DMS79 treated with DMSO at 0.1 percent for 48 hours (cell line): ENCODE measurements around the gene FOXF2.

Experiments used
- DNase-seq: peaks from one replicate; lab custom pipeline; 2025; lab: John Stamatoyannopoulos, UW

FOXF2 gene

DNA sequence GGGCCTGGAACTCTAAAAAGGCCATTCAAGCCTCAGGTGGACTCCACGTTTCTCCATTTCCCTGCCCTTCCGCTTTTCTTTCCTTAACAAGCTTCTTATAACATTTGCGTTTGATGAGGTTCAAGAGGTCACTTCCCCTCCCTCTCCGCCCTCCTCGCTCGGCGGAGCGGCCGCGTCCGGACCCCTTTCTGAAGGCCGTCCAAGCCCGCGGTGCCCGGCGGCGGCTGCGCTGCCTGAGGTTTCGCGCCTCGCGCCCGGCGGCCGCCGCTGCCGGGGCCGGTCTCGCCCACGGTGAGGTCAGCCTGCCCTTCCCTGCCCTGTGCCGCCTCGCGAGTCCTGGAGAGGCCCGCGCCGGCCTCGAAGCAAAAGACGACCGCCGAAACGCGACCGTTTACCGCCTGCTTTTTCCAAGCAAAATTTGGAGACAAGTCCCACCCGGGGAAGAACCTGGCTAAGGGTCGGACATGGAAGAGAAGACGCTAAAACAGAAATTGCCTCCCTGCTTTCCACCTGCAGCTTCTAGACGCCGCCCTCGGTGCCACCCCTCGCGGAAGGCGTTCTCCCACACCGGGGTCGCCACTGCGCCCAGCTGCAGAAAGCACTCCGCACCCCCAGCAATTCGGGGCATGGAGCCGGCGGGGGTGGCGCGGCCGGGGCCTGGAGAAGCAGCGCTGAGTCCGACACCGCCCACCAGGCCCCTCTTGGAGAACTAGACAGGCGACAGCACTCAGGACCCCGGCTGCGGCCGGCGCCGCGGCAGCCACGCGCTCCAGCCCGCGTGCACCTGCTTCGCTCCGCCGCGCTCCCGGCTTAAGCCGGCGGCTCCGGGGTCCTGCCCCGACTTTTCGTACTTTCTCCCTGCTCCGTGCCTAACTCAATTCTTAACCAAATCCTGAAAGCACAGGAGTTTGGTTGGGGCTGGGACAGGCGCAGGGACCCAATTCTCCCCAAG lies 11.0 kb upstream of the FOXF2 start:
- DNase-seq: no peak

DNA sequence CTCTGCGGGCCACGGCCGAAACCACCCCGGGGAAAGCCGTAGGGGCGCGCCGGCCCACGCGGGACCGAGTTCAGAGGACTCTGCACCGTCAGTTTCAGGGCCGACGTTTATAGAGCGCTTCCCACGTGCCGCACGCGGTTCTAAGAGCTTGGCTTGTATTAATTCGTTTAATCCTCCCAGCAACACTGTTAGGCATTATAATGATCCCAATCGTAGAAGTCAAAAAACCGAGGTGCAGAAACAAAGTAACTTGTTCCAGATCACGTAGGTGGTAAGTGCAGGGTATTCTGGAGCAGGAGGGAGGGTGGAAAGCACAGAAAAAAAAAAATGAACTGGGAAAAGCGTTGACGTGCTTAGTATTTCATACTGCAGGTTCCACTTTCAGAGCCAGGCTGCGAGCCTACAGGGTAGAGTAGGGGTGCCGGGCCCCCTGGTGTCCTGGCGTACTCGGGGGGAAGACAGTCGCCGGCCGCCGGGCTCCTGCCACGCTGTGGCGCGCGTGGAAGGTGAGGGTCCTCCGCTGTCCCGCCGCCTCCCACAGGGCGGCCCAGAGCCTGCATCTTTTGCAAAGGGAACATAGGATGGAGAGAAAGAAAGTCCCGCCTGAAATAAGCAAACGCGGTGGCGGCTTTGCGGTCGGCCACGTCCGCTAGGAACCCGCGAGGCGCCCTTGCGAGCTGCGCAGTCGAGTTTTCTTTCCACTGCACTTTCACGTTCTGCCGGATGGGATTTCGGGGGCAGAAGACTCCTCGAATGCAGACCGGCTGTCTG lies 10.2 kb upstream of the FOXF2 start:
- DNase-seq: no peak

DNA sequence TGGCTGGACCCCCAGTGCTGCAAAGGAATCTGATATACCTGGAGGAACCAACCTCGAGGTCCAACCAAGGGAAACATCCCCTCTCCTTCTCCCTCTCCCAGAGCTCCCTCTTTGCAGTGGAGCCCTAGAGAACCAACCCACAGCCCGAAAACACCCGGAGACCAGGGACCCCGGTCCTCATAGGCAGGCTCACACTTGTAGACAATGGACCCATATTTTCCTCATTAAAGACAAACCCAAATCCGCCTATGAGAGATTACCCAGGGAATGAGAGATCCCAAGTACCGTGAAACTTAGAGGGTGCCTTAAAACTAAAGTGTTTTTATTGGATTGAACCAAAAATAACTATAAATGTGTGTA lies 9.6 kb upstream of the FOXF2 start:
- DNase-seq: no peak

DNA sequence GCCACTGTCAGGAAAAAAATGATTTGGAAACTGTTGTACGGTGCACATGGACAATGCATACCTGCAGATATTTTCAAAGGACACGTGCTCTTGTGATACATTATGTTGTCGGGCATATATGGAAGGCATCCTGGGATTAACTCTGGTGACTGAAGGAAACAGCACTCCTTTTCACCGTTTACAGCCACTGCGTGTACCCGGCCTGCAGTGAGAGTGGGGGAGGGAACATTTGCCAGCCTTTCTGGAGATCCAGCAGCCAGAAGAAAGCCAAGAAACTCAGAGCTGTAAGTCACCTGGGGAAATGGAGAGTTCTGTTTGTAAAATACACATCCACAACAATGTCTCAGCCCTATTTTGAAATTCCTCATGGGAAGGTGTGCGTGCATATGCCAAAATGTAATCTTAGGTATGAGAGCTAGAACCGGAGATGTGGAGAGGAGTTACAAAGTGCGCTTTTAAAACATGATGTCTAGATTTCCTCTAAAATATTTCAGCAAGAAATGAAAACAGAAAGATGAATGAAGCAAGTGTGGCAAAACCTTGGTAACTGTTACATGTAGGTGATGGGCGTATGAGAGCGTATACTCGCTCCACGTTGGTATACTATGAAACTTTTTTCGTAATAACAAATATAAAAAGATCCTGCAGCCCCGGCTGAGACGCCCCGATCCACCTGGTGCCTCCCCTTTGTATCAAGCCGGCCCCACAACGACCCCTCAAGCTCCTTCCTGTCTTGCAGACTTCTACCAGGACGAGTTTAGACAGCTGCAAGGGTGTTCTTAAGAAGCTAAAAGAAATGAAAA lies 8.6 kb upstream of the FOXF2 start:
- no peak for DNase-seq

DNA sequence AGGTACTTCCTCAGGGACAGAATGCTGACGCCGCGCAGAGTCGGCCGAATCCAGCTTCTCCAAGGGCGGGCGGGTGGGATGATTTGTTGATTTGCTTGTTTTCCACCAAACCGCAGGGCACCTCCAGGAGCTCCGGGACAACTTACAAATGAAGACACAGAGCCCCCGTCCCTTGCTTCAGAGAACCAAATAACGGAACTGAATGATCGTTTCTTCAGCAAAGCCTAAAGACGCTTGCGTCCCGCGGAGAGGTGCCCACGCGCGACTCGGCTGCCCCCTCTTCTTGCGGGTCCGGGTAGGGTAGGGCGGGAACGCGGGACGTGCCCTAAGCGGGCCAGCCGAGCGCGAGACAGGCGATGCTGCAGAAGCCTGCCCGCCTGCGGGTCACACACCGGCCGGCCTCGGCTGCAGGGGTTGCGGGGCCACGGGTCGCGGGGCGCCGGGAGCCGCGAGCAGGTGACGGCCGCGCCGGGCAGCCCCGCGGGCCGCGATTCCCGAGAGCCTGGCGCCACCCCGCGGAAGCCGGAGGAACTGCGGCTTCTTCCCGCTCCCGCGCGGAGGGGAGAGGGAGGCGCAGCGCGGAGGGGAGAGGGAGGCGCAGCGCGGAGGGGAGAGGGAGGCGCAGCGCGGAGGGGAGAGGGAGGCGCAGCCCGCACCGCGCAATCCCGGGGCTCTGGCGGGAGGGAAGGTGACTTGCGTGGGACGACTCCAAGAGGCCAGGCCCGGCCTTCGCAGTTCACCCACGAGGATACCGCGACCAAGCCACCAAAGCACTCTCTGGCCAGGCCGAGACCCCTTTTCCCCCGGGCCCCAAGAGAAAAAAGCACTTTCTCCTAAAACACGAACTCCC lies 7.7 kb upstream of the FOXF2 start:
- DNase-seq: no peak

DNA sequence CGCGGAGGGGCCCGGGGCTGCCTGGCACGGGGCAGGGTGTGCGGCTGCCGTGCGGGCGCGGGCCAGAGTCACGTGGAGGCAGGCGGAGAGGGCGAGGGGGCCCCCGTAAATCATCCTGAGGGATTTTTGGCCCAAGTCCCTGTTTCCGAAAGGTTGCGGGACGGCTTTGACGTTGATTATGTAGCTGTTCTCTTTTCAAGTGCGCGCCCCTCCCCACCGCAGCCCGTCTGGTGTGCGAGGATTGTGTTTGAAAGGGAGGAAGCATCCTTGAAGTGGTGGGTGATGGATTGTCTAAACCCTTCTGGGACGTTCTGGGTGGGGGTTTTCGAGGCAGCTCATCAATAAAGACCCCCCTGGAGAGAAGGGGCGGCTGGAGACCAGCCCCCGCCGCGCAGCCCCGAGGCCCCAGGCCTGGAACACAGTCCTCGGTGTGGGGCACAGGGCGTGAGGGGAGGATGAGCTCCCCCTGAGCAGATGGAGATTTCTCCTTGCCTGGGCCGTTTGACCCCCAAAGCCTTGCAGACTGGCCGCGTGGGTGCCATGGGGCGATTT lies 7.0 kb upstream of the FOXF2 start:
- DNase-seq: no peak

DNA sequence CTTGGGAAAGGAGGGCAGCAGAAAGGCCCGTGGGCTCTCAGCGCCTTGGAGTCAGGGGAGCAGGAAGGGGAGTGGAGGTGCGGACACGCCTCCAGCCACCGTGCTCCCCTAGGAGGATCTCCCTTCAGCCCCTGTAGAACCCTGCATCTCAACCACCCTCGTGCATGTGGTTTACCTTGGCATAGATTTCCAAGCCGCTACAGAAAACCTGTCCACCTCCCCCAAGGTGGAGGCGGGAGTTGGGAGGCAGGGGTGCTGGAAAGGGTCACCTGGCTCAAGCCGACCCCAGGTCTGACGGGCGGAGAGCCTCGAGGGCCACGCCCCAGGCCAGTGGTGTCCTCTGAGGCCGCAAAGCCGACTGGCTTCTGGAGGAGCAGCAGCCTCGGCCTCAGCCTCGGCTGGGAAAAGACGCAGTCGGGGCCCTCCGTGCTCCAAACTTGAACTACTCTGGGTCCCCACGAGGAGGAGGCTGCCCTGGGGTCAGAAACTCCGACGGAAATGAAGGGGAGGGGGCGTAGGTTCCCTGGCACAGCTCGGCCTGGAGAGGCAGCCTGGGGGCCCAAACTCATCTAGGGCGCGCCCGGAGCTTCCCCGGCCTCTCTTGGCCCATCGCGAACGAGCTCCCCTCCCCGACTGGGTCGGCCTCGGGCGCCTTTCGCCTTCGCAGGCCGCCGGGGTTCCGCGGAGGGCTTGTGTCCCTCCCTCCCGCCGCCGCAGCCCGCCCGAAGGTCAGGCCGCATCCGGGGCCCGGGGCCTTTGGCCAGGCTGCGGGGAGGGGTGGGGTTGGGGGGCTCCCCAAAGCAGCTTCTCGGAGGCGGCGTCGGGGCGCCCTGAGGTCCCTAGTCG lies 6.3 kb upstream of the FOXF2 start:
- no peak for DNase-seq

DNA sequence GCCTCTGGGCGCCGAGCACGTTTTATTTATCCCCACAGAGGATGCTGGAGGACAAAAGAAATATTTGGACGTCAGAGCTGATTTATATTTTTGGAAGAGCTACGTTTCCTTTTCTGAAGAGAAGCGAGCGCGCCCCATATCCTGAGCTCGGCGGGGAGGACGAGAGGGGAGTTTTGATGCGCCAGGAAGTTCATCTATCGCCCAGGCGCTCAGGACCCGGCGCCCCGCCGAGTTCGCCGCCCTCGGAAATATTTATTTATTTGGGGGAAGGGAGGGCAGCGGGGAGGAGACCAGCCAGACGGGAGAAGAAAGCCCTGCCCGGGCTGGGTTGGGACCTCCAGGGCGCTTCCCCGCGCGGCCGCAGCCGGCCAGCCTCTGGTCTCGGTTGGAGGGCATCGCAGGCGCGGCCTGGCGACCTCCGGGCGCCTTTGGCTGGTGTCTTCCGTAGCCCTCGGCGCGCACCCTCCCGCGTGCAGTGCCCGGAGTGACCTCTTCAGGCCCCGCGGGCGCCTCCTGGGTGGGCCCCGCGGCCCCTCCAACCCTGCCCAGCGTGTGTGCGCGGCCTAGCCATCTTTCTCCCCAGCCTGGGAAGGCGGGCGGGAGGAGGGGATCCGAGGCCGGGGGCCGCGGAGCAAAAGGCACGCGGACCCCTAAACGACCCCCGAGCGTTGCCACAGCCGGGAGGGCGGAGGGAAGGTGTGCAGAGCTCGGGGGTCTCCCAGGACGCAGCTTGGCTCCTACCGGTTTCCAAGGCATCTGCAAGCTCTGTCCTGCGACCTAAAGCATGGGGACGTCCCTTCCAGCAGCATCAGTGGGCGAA lies 5.4 kb upstream of the FOXF2 start:
- no peak for DNase-seq

DNA sequence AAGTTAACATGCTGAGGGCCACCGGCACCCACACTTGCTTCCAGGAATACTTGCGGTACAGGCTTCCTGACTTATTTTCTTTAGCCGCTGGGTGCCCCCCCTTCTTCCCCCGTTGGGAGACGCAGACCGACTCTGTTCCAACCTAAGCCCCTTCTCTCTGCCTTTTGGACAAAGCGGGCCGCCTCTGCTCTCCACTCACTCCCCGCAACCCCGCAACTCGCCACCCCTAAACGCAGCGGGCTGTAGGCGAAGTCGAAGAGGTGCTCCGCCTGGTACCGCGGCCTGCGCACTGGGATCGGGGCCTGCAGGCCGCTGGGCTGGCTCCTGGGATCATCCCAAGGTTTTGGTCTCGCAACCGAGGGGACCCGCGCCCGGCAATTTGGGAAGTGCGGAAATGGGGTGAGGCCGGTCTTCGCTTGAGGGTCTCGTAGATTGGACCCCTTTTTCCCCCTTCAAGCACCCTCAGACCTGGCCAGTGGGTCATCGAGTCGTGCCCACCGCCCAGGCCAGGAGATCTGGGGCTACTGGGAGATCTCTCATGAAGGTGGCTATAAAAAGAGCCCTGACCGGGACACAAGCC lies 4.7 kb upstream of the FOXF2 start:
- DNase-seq: no peak

DNA sequence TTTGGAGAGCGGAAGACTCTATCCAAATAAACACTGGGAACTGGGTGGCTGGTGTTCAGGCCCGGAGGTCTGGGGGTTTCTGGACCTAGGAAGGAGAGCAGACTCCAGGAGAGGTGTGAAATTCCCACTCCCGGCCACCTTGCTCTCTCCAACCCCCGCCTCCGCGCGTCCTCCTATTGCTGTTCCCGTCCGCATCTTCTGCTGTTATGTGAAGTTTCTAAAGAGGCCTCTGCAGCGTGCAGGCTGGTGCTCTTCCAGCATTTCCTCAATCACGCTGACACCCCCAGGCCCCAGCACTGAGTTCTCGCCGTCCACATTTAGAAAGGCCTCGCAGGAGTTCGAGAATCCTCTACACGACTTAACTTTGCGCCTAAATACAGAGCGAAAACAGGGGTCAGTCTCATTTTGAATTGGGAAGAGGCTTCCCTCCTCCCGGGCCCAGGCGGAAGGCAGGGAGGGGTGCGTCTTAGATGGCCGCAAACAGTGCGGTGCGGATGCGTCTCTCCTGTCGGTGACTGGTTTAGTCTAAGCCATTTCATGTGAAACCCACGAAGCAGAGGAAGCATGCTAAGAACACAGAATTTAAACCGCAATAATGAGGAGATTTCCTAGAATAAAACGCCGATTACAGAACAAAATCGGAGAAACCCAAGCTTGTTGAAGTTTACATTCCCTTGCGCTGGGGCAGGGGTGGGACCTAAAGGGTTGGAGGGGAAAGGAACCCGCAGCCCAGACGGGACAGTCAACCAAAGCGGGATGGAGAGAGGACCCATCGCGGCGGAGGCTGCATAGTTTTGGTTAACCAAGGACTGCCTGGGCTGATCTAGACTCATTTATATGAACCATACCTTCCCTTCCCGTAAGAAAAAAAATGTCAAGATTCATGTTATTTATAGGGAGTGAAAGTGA lies 4.0 kb upstream of the FOXF2 start:
- DNase-seq: no peak

DNA sequence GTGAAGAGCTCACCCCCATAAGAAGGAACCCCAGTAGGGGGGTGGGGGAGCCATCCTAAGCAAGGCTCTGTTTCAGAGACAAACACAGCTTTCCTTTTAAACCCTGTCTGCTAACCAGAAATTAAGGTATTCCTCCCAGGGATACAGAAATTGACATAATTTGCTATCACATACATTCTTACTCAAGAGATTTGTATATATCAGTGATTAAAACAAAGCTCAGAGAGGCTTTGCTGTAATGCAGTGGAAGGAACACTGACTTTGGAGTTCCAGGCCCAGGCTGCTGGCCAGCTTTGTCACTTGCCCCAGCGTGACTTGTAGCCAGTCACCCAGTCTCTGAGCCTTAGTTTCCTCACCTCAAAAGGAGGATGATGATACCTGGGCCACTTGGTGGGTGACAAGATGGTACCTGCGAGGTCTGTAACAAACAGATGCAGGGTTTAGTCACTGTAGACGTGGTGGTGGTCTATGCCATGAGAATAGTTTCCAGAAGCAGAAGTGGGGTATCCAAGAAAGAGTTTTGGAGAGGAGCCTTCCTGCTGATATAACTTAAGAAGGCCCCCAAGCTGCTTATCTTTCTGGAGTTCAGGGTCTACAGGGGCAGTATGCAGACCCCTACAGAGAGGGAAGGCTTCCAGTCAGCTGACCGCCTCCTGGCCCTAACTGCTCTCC lies 3.2 kb upstream of the FOXF2 start:
- no peak for DNase-seq

DNA sequence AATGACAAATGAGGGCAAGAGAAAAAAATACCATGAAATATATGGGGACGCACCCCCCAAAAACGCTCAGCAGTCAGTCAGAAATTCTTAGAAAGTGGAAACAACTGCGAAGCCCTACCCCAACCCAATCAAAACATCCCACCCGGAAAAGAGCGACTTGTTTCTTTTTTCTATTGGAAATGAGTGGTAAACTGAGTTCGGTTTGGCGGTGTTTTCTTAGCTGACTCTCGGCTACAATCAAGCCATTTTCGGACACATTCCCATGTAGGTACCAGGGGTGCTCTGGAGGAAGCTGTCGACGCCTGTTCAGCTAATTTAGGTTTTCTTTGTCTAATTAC lies 1.9 kb upstream of the FOXF2 start:
- no peak for DNase-seq

DNA sequence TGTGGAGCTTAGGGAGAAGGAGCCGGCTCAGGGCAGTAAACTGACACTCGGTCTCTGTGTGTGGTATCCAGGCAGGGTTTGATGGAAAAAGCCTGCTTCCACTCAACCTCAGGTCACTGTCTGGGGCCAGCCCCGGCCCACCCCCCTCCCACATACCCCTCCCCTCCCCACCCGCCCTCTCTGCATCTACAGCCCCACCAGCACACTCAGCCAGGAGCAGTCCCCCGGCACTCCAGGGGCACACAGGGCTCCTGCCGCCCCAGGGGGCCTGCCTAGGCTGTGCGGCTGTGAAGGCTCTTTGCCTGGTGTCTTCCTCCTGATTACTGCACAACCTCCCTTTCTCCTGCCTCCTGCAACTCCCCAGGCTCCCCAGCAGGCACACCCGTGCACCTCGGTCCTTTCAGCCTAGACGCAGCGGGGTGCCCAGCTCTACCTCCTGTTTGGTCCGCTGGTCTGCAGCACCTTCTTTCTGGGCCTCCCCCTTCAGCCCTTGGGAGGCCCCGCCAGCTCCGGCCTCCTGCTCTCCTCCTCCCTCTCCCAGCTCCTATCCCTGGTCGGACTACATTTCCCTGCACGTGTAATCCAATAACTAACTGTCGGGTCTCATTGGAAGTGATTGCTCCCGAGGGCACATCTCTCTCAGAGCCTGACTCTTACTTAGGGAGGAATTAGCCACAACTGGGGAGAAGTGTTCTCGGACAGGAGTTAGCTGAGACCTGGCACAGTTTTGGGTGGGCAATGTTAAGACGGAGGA lies 1.3 kb upstream of the FOXF2 start:
- DNase-seq: no peak

DNA sequence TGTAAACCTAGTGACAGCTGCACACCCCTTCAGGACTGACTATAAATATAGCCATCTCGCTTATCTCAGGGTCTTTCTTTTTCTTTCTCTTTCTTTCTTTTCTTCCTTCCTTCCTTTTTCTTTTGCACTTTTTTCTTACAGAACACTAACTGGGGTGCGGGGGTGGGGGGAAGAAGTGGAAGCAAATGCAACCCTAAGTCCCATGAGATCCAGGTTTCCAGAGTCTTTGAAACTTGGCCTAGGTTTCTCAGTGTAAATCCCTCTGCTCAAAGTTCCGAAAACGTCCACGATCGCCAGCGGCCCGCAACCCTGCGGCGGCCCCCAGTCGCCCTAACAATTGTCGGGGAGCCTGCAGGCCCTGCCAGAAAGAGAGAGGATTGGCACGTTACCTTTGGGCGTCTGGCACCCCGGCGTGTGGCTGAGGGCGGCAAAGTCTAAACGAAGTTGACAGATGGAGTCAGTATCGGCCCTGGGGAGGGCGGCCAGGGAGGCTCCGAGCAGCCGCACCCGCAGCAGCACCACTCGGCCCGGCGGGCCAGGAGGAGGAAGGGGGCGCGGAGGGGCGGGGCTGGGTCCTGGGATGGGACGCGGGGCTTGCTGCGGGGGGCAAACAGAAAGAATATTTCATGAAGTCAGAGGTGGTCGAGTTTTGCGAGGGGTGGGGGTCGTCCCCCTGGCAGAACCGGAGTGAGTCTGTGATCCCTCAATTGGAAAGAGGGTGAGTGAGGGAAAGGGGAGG lies 577 bp upstream of the FOXF2 start:
- DNase-seq: no peak

DNA sequence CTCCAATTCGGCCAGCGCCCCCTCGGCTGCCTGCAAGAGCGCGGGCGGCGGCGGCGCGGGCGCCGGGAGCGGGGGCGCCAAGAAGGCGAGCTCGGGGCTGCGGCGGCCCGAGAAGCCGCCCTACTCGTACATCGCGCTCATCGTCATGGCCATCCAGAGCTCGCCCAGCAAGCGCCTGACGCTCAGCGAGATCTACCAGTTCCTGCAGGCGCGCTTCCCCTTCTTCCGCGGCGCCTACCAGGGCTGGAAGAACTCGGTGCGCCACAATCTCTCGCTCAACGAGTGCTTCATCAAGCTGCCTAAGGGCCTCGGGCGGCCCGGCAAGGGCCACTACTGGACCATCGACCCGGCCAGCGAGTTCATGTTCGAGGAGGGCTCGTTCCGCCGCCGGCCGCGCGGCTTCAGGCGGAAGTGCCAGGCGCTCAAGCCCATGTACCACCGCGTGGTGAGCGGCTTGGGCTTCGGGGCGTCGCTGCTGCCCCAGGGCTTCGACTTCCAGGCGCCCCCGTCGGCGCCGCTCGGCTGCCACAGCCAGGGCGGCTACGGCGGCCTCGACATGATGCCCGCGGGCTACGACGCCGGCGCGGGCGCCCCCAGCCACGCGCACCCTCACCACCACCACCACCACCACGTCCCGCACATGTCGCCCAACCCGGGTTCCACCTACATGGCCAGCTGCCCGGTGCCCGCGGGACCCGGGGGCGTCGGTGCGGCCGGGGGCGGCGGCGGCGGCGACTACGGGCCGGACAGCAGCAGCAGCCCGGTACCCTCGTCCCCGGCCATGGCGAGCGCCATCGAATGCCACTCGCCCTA lies 963 bp downstream of the FOXF2 start:
- DNase-seq: no peak
